DOHH2 (cell line): ENCODE measurements around the gene IL1RN.

ENCODE experiments used
- EZH2phosphoT487 ChIP-seq: fragments of 200-600 bp; sonication (generic); IDR thresholded peaks from 2 replicates; pipeline ENCODE4 v1.6.1; 2017; ENCODE audit warnings: borderline replicate concordance, mild to moderate bottlenecking, antibody characterized with exemption, low read length, moderate library complexity, mixed read lengths
- TF ChIP-seq, protein P1 (sequence below): fragments of 200-600 bp; sonication (generic); IDR thresholded peaks from one replicate; pipeline ENCODE4 v1.5.1; 2014; ENCODE audit warnings: antibody characterized with exemption, mild to moderate bottlenecking, low read depth, low read length; ENCODE audit not compliant: poor library complexity, severe bottlenecking

DNA sequence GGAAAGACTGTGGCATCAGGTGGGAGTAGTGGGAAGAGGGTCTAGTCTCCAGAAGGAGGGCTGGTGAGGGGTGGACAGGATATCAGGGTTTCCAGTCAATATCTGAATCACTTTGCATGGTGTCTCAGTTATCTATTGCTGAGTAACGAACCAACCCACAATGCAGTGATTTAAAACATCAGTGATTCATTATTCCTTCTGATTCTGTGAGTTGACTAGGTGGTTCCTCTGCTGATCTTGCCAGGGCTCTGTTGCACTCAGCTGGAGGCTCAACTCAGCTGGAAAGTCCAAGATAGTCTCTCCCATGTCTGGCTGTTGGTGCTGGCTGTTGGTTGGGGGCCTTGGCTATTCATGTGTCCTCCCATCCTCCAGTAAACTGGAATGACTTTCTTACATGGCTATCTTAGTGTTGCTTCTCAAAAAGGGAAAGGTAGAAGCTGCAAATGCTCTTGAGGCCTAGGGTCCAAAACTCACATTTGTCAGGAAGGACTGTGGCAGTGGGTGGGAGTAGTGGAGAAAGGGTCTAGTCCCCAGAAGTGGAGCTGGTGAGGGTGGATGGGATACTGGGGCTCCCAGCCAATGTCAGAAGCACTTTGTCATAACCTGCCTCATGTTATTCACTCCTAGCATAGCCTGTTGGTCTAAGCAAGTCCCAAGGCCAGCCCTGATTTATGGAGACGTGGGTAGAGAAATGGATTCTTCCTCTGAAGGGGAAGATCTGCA lies 45.7 kb upstream of the IL1RN start:
- TF ChIP-seq, protein P1, sequence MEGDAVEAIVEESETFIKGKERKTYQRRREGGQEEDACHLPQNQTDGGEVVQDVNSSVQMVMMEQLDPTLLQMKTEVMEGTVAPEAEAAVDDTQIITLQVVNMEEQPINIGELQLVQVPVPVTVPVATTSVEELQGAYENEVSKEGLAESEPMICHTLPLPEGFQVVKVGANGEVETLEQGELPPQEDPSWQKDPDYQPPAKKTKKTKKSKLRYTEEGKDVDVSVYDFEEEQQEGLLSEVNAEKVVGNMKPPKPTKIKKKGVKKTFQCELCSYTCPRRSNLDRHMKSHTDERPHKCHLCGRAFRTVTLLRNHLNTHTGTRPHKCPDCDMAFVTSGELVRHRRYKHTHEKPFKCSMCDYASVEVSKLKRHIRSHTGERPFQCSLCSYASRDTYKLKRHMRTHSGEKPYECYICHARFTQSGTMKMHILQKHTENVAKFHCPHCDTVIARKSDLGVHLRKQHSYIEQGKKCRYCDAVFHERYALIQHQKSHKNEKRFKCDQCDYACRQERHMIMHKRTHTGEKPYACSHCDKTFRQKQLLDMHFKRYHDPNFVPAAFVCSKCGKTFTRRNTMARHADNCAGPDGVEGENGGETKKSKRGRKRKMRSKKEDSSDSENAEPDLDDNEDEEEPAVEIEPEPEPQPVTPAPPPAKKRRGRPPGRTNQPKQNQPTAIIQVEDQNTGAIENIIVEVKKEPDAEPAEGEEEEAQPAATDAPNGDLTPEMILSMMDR: no peak
- TF ChIP-seq EZH2phosphoT487: no peak
